A549 treated with CORT108297 at 1 μM for 4 hours (cell line): Measurements from ENCODE around the gene CPLANE1. TPM values are rescaled to one million over a fixed set of nuclear protein-coding genes. Genes with fewer than 3 reads are reported as not detected.

Experiments used
- total RNA-seq: library from RNA; stranded (reverse); fragments of 200-300 nt; extraction: Qiagen RNA extraction; gene quantifications from 5 replicates; pipeline ENCODE4 v1.2.3, GENCODE V29; 2022

CPLANE1 gene
- 3.3 to 5.9 TPM (median 4.0 TPM) in 5 replicates for total RNA-seq

GRCh38 chr5:37248970-37249814, at the start of gene CPLANE1:
TSS of gene CPLANE1 (minus strand) at chr5:37249376. CDS start at chr5:37247698, 1,678 bp downstream.

Other genes with a start within 250 kb of the CPLANE1 start
- 15.5 to 19.6 TPM (median 17.7 TPM) in 5 replicates for gene NUP155, start 121.7 kb upstream of the CPLANE1 start, total RNA-seq
- gene WDR70, start 129.9 kb upstream of the CPLANE1 start, total RNA-seq, result 10.1 to 13.4 TPM (median 10.5 TPM) in 5 replicates